ENCODE measurements around the gene HMGXB3.
A peak's percentile ranks its signal among the peaks of the same experiment; 100 is the strongest.

The HMGXB3 gene, protein sequence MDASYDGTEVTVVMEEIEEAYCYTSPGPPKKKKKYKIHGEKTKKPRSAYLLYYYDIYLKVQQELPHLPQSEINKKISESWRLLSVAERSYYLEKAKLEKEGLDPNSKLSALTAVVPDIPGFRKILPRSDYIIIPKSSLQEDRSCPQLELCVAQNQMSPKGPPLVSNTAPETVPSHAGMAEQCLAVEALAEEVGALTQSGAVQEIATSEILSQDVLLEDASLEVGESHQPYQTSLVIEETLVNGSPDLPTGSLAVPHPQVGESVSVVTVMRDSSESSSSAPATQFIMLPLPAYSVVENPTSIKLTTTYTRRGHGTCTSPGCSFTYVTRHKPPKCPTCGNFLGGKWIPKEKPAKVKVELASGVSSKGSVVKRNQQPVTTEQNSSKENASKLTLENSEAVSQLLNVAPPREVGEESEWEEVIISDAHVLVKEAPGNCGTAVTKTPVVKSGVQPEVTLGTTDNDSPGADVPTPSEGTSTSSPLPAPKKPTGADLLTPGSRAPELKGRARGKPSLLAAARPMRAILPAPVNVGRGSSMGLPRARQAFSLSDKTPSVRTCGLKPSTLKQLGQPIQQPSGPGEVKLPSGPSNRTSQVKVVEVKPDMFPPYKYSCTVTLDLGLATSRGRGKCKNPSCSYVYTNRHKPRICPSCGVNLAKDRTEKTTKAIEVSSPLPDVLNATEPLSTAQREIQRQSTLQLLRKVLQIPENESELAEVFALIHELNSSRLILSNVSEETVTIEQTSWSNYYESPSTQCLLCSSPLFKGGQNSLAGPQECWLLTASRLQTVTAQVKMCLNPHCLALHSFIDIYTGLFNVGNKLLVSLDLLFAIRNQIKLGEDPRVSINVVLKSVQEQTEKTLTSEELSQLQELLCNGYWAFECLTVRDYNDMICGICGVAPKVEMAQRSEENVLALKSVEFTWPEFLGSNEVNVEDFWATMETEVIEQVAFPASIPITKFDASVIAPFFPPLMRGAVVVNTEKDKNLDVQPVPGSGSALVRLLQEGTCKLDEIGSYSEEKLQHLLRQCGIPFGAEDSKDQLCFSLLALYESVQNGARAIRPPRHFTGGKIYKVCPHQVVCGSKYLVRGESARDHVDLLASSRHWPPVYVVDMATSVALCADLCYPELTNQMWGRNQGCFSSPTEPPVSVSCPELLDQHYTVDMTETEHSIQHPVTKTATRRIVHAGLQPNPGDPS (N-terminal part only)

DNA sequence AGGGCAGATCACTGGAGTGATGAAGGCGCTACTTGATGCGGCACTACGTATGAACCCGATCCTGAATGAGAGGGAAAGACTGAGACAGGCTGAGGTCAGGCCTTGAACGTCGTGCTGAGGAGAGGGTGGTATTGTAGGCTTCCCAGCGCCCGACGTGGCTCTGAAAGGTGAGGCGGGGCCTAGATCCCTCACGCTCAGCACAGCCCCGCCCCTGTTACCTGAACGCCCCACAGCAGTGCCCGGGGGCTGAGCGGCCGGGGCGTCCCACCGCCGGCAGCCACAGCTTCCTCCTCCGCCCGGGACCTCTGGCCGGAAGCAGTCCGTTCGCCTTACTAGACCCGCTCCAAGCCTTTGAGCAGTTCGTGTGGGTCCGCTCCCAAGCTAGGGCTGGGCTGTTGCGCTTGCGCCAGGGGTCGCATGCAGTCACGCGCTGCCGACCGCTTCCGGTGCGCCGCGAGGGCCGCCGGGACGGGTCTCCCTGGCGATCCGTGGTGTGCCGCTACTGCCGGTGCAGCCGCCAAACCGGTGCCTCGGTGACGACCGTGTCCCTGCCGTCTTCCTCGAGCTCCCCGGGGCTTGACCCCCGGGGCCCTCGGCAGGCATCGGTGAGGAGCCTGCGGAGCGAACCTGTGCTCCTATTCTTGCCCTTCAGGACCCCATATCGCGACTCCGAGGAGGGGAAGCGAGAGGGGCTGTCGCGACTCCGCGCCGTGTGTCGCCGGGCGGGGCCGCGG lies at the start of gene HMGXB3, which contains the start of gene TIGD6:
Gene HMGXB3, plus strand, starts transcription at position 484 of the 734 bp plus-strand sequence. CDS start 4,114 bp downstream, outside the sequence.
Gene TIGD6, minus strand, starts transcription at position 399 of the 734 bp plus-strand sequence. CDS start 4,306 bp downstream, outside the sequence.
- DNase-seq (ENCODE audit: low read depth in 2 of 2), result peak; percentile 73 to 78

DNA sequence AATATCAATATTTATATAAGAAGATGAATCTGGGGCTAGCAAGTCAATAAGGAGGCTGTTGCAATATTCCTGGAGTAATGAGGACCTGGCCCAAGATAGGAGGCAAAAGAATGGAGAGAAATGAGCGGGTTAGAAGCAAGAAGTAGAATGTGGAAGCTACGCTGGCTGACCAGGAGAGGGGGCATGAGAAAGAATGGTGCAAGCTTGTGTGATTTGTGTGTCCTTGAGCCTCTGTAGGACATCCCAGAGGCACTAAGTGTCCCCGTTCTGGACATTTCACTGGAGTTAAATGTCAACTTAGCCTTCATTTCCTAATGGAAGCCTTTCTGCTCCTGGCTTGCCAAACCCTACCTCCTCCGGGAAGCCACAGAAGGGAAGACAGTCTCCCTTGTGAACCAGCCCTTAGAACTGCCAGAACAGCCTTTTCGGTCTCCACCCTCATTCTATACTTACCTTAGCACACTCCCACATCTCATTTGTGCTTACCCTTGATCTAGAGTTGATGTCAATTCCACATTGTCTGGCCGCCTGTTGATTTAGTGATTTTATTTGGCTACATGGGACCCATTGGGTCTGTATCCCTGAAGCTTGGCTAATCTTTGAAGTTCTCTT lies 49.3 kb upstream of the HMGXB3 start:
- no peak for DNase-seq (ENCODE audit: low read depth in 2 of 2)

GRCh38 chr5:149953436-149954121 lies 47.0 kb upstream of the HMGXB3 start:
- DNase-seq (ENCODE audit: low read depth in 2 of 2), result no peak

- no peak for DNase-seq (ENCODE audit: low read depth in 2 of 2)
Observed at GRCh38 chr5:149954798-149955197, 45.7 kb upstream of the HMGXB3 start.

DNA sequence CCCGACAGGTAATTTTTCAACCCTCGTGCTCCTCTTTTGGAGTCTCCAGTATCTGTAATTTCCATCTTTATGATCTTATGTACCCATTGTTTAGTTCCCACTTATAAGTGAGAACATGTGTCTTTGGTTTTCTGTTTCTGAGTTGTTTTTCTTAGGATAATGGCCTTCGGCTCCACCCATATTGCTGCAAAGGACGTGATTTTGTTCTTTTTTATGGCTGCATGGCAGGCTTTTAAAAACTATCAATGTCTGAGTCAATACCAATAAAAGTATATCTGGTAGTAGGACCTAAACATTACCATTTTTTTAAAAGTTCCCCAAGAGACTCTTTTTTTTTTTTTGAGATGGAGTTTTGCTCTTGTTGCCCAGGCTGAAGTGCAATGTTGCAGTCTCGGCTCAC lies 43.9 kb upstream of the HMGXB3 start:
- DNase-seq (ENCODE audit: low read depth in 2 of 2), result no peak

DNA sequence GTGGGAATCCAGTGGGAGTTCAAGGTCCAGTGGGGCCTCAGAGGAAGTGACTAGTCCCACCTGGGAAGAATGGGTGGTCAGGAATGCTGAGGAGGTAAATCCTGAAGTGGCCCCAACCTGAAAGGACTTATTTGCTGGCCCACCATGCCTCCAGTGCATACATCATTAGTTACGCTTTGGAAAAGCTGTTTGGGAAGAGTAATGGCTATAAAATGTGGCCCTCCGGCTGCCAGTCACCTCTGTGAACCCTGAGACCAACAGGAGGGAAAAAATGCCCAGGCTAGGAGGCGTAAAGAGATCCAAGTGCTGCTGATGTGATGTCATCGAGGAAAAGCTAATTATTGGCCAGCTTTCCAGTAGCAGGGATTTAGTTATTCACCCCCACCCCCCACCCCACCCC lies 42.7 kb upstream of the HMGXB3 start:
- DNase-seq (ENCODE audit: low read depth in 2 of 2), result no peak

DNA sequence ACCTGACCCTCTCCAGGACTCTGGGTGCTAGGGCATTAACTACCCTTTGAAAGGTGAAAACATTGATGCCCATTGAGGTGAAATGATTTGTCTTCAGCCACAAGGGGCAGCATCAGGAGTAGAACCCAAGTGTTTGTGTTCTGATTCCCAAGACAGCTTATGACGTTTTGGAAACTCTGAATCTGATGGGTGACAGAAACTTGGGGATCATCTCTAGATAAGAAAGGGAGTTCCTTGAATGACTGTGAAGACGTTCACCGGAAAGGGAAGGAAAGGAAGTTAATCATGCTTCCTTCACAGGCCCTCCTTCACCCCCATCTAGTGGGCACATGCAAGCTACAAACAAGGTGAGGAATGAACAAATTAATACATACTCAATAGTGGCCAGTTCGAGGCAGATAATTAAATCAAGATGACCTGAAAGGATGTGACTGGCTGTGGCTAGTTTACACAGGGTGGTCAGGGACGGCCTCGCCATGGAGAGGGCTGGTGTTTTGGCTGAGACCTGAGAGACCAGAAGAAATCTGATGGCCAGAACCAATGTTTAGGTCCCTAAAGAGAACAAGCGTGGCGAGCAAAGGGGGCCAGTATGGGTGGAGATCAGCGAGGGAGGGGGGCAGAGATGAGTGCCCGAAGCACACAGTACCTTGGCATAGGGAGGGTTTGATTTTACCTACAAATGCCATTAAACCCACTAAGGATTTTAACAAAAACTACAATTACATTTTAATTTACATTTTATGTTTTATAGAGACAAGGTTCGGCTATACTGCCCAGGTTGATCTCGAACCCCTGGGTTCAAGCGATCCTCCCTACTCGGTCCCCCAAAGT lies 40.9 kb upstream of the HMGXB3 start:
- no peak for DNase-seq (ENCODE audit: low read depth in 2 of 2)

DNA sequence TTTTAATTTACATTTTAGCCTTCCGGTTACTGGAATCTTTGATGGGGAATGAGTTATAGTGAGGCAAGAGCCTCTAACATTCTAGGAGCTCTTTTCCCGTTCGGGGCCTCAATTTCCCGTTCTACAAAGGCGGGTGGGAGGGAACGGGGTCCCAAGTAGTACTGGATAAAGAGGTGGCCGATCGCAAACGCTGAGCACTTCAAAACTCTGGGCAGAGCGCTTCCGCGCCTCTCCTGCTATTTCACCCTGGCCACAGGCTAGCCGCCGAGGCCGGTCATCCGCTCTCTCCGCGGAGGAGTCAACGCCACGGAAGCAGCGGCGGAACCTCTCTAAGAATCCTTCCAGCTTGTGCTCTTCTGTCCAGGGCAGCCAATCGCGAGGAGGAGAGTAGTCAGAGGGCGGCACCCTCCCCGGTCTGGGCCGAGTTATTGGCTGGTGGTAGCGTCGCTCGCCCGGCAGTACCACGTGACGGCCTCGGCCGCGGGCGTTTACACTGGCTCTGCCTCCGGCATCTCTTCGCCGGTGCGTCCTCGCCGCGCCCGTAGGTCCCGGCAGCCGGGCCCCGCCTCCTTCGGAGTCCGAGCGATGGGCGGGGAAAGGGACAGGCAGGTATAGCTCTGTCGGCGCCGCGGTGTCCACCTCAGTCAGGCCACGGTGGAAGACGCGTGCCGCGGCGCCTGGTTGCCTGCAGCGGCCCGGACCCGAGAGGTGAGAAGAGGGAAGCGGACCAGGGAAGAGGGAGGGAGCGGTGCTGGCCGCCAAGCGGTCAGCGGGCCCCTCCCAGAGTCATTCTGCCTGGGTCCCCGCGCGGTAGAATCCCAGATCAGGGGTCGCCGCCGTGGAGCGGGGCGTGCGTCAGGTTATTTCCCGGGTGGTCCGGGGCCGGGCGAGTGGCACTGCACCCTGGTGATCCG lies 40.0 kb upstream of the HMGXB3 start, which contains the start of gene SLC26A2:
Gene SLC26A2, plus strand, starts transcription at position 487 of the 914 bp plus-strand sequence. CDS start 16,895 bp downstream, outside the sequence.
- DNase-seq (ENCODE audit: low read depth in 2 of 2), result peak; percentile 92 to 93

GRCh38 chr5:149961186-149961685 lies 39.3 kb upstream of the HMGXB3 start:
- DNase-seq (ENCODE audit: low read depth in 2 of 2), result no peak

DNA sequence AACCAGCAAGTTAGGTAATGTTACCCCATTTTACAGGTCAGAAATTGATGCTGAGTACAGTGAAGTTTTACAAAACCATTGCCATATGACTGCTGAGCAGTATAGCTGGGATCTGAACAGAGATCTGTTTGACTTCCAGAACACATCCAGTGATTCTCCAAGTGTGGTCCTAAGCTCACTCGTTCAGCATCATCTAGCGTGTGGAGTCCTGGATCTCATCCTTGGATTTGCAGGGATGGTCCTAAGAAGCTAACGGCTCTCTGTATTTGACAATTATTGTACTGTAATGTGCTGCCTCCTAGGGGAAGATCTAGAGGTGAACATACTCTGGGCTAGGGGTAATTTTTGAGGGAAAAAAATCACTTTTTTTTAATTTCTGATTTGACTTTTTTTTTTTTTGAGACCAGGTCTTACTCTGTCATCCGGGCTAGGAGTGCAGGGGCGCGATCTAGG lies 38.6 kb upstream of the HMGXB3 start:
- DNase-seq (ENCODE audit: low read depth in 2 of 2), result no peak

DNA sequence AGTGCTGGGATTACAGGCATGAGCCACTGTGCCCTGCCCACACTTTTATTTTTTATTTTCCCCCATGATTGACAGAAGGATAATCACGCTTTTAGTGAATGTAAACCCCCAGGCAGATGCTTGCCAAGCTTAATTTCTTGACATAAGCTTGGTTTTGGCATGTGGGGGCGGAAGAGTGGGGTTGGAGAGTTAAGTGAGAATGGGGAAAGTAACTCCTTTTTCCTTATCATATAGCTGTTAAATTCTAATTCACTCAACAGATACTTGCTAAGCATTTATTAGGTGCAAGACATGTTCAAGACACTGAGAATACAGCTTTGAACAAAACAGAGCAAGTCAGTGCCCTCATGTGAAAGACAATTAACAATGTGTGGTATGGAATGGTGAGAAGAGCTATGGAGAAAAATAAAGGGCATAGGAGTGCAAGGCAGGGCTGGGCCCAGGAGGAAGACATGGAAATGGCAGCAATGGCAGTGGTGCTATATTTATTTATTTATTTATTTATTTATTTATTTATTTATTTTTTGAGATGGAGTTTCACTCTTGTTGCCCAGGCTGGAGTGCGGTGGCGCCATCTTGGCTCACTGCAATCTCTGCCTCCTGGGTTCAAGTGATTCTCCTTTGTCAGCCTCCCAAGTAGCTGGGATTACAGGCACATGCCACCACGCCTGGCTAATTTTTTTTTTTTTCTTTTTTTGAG lies 37.8 kb upstream of the HMGXB3 start:
- no peak for DNase-seq (ENCODE audit: low read depth in 2 of 2)

DNA sequence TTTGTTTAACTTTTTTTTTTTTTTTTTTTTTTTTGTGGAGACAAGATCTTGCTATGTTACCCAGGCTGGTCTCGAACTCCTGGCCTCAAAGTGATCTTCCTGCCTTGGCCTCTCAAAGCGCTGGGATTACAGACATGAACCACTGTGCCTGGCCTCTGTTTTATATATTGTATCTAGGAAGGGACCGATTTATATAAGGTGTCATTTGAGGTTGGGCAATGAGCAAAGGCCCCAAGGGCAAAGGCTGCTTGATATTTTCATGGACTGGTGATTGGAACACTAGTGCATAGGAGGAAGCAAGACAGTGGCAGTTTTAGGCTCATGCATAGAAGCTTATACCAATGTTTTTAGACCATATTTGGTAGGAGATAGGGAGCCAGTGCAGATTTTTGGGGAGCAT lies 36.8 kb upstream of the HMGXB3 start:
- no peak for DNase-seq (ENCODE audit: low read depth in 2 of 2)

GRCh38 chr5:149966946-149967345 lies 33.6 kb upstream of the HMGXB3 start:
- no peak for DNase-seq (ENCODE audit: low read depth in 2 of 2)

- no peak for DNase-seq (ENCODE audit: low read depth in 2 of 2)
Observed at GRCh38 chr5:149969181-149969930, 31.2 kb upstream of the HMGXB3 start.

- no peak for DNase-seq (ENCODE audit: low read depth in 2 of 2)
Observed at GRCh38 chr5:149975409-149975808, 25.1 kb upstream of the HMGXB3 start.

GRCh38 chr5:149979896-149980295 lies 20.6 kb upstream of the HMGXB3 start:
- no peak for DNase-seq (ENCODE audit: low read depth in 2 of 2)
